HEK293 (cell line): ENCODE data around the gene NFKBIE.

Experiments
- CTCF ChIA-PET: fragments of 350-600 bp; formaldehyde crosslinking; extraction: SDS; loops from one replicate; lab custom pipeline; 2021; ENCODE audit warnings: antibody characterized with exemption; lab: Yijun Ruan, JAX
- POLR2A ChIA-PET: fragments of 300-600 bp; formaldehyde crosslinking; extraction: SDS; loops from one replicate; lab custom pipeline; 2020; ENCODE audit warnings: antibody characterized with exemption, inconsistent platforms; lab: Yijun Ruan, JAX
- H3K27ac ChIP-seq: fragments of 200-500 bp; sonication (Bioruptor generic); 2 replicates; pipeline ENCODE4 v1.5.1; 2014; ENCODE audit warnings: low read depth, low read length, control low read depth, inconsistent platforms; ENCODE audit errors: extremely low read depth
- H3K36me3 ChIP-seq, 2 experiments: fragments of 200-500 bp in 1 of 2; sonication (Bioruptor generic) in 1 of 2; 1 replicate in 1 of 2; 2 replicates in 1 of 2; pipeline ENCODE4 v1.5.1; 2014 to 2017; ENCODE audit warnings: inconsistent platforms in 2 of 2, low read length in 2 of 2; ENCODE audit not compliant: control insufficient read depth in 2 of 2, insufficient read depth in 1 of 2
- H3K4me1 ChIP-seq: fragments of 200-500 bp; sonication (Bioruptor generic); 2 replicates; pipeline ENCODE4 v1.5.1; 2014; ENCODE audit warnings: mild to moderate bottlenecking, low read length, inconsistent platforms; ENCODE audit not compliant: control insufficient read depth, insufficient read depth
- H3K4me3 ChIP-seq: 2 replicates; pipeline ENCODE4 v1.5.1; 2011; ENCODE audit warnings: low read depth, mild to moderate bottlenecking, control low read depth, low read length, moderate library complexity
- H3K9me3 ChIP-seq: fragments of 200-500 bp; sonication (Bioruptor generic); 2 replicates; pipeline ENCODE4 v1.5.1; 2014; ENCODE audit warnings: low read depth, low read length, inconsistent platforms; ENCODE audit not compliant: control insufficient read depth, insufficient read depth
- BCL11A ChIP-seq: fragments of 450-650 bp; formaldehyde crosslinking; IDR thresholded peaks from 2 replicates; pipeline ENCODE4 v1.5.1; 2016; ENCODE audit warnings: low read depth, missing biosample characterization, missing genetic modification characterization
- FEZF1 ChIP-seq: fragments of 450-650 bp; formaldehyde crosslinking; IDR thresholded peaks from 2 replicates; pipeline ENCODE4 v1.5.1; 2016; ENCODE audit warnings: missing biosample characterization, missing genetic modification characterization
- GLIS1 ChIP-seq: fragments of 450-650 bp; formaldehyde crosslinking; IDR thresholded peaks from 2 replicates; pipeline ENCODE4 v1.5.1; 2016; ENCODE audit warnings: missing biosample characterization, missing genetic modification characterization
- GLIS2 ChIP-seq: fragments of 450-650 bp; formaldehyde crosslinking; IDR thresholded peaks from 2 replicates; pipeline ENCODE4 v1.5.1; 2016; ENCODE audit warnings: missing biosample characterization, missing genetic modification characterization
- HOXA7 ChIP-seq: sonication (generic); formaldehyde crosslinking; IDR thresholded peaks from 2 replicates; pipeline ENCODE4 v1.8.1; 2022; ENCODE audit warnings: missing genetic modification reagents, borderline replicate concordance
- IKZF3 ChIP-seq: fragments of 450-650 bp; IDR thresholded peaks from 2 replicates; pipeline ENCODE4 v1.5.0; 2018; ENCODE audit warnings: missing biosample characterization, mild to moderate bottlenecking, missing genetic modification characterization, moderate library complexity
- KLF16 ChIP-seq: fragments of 450-650 bp; formaldehyde crosslinking; IDR thresholded peaks from 2 replicates; pipeline ENCODE4 v1.5.1; 2017; ENCODE audit warnings: missing biosample characterization, missing genetic modification characterization
- KLF9 ChIP-seq: fragments of 450-650 bp; formaldehyde crosslinking; IDR thresholded peaks from 2 replicates; pipeline ENCODE4 v1.5.1; 2016; ENCODE audit warnings: missing biosample characterization, missing genetic modification characterization, low read depth
- MZF1 ChIP-seq: fragments of 450-650 bp; formaldehyde crosslinking; IDR thresholded peaks from 2 replicates; pipeline ENCODE4 v1.5.1; 2017; ENCODE audit warnings: missing biosample characterization, missing genetic modification characterization, borderline replicate concordance
- SETDB1 ChIP-seq: IDR thresholded peaks from one replicate; pipeline ENCODE4 v1.6.1; 2017; ENCODE audit warnings: mild to moderate bottlenecking, low read length, moderate library complexity, mixed read lengths; ENCODE audit not compliant: insufficient read length
- SP2 ChIP-seq: fragments of 450-650 bp; formaldehyde crosslinking; IDR thresholded peaks from 2 replicates; pipeline ENCODE4 v1.5.1; 2016; ENCODE audit warnings: missing biosample characterization, missing genetic modification characterization
- ZBTB1 ChIP-seq: fragments of 450-650 bp; formaldehyde crosslinking; IDR thresholded peaks from 2 replicates; pipeline ENCODE4 v1.5.1; 2016; ENCODE audit warnings: missing biosample characterization, missing genetic modification characterization
- ZBTB20 ChIP-seq: fragments of 450-650 bp; formaldehyde crosslinking; IDR thresholded peaks from 2 replicates; pipeline ENCODE4 v1.5.1; 2016; ENCODE audit warnings: missing biosample characterization, missing genetic modification characterization
- ZFP69B ChIP-seq: fragments of 450-650 bp; formaldehyde crosslinking; IDR thresholded peaks from 2 replicates; pipeline ENCODE4 v1.5.1; 2016; ENCODE audit warnings: missing biosample characterization, missing genetic modification characterization
- ZIC2 ChIP-seq: fragments of 450-650 bp; formaldehyde crosslinking; IDR thresholded peaks from 2 replicates; pipeline ENCODE4 v1.5.1; 2016; ENCODE audit warnings: missing biosample characterization, missing genetic modification characterization
- ZNF140 ChIP-seq: fragments of 450-650 bp; formaldehyde crosslinking; IDR thresholded peaks from 2 replicates; pipeline ENCODE4 v1.5.1; 2016; ENCODE audit warnings: missing biosample characterization, missing genetic modification characterization
- ZNF174 ChIP-seq: fragments of 450-650 bp; formaldehyde crosslinking; IDR thresholded peaks from 2 replicates; pipeline ENCODE4 v1.5.0; 2017; ENCODE audit warnings: missing biosample characterization, mild to moderate bottlenecking, missing genetic modification characterization
- ZNF175 ChIP-seq: fragments of 450-650 bp; formaldehyde crosslinking; IDR thresholded peaks from 2 replicates; pipeline ENCODE4 v1.5.1; 2016; ENCODE audit warnings: missing biosample characterization, missing genetic modification characterization
- ZNF221 ChIP-seq: fragments of 450-650 bp; formaldehyde crosslinking; IDR thresholded peaks from 2 replicates; pipeline ENCODE4 v1.5.1; 2017; ENCODE audit warnings: missing biosample characterization, missing genetic modification characterization, borderline replicate concordance
- ZNF324 ChIP-seq: fragments of 450-650 bp; formaldehyde crosslinking; IDR thresholded peaks from 2 replicates; pipeline ENCODE4 v1.5.1; 2016; ENCODE audit warnings: missing biosample characterization, missing genetic modification characterization
- ZNF391 ChIP-seq: fragments of 450-650 bp; formaldehyde crosslinking; IDR thresholded peaks from 2 replicates; pipeline ENCODE4 v1.5.1; 2016; ENCODE audit warnings: low read depth, missing biosample characterization, missing genetic modification characterization, borderline replicate concordance
- ZNF426 ChIP-seq: fragments of 450-650 bp; formaldehyde crosslinking; IDR thresholded peaks from 2 replicates; pipeline ENCODE4 v1.5.1; 2017; ENCODE audit warnings: missing biosample characterization, missing genetic modification characterization, mild to moderate bottlenecking, inconsistent platforms, moderate library complexity
- ZNF561 ChIP-seq: fragments of 450-650 bp; IDR thresholded peaks from 2 replicates; pipeline ENCODE4 v1.5.1; 2018; ENCODE audit warnings: missing biosample characterization, missing genetic modification characterization, borderline replicate concordance
- ZNF629 ChIP-seq: fragments of 450-650 bp; formaldehyde crosslinking; IDR thresholded peaks from 2 replicates; pipeline ENCODE4 v1.5.1; 2017; ENCODE audit warnings: missing biosample characterization, missing genetic modification characterization
- ZNF677 ChIP-seq: fragments of 450-650 bp; IDR thresholded peaks from 2 replicates; pipeline ENCODE4 v1.5.0; 2018; ENCODE audit warnings: missing biosample characterization, mild to moderate bottlenecking, missing genetic modification characterization, moderate library complexity
- ZSCAN30 ChIP-seq: fragments of 450-650 bp; IDR thresholded peaks from 2 replicates; pipeline ENCODE4 v1.5.1; 2018; ENCODE audit warnings: missing biosample characterization, mild to moderate bottlenecking, missing genetic modification characterization, moderate library complexity
- TF ChIP-seq, protein P1 (sequence below): fragments of 450-650 bp; formaldehyde crosslinking; IDR thresholded peaks from 2 replicates; pipeline ENCODE4 v1.5.1; 2017; ENCODE audit warnings: missing biosample characterization, missing genetic modification characterization
- TF ChIP-seq, protein P2 (sequence below): fragments of 450-650 bp; formaldehyde crosslinking; IDR thresholded peaks from 2 replicates; pipeline ENCODE4 v1.5.1; 2016; ENCODE audit warnings: missing biosample characterization, missing genetic modification characterization
- TF ChIP-seq, protein P3 (sequence below): IDR thresholded peaks from 2 replicates; pipeline ENCODE4 v1.6.1; 2011; ENCODE audit warnings: mild to moderate bottlenecking, low read depth, low read length, borderline replicate concordance
- TF ChIP-seq, protein P4 (sequence below): fragments of 450-650 bp; IDR thresholded peaks from 2 replicates; pipeline ENCODE4 v1.5.1; 2018; ENCODE audit warnings: missing biosample characterization, missing genetic modification characterization
- TF ChIP-seq, protein P5 (sequence below): fragments of 450-650 bp; formaldehyde crosslinking; IDR thresholded peaks from 2 replicates; pipeline ENCODE4 v1.5.1; 2016; ENCODE audit warnings: missing biosample characterization, missing genetic modification characterization

NFKBIE gene

DNA sequence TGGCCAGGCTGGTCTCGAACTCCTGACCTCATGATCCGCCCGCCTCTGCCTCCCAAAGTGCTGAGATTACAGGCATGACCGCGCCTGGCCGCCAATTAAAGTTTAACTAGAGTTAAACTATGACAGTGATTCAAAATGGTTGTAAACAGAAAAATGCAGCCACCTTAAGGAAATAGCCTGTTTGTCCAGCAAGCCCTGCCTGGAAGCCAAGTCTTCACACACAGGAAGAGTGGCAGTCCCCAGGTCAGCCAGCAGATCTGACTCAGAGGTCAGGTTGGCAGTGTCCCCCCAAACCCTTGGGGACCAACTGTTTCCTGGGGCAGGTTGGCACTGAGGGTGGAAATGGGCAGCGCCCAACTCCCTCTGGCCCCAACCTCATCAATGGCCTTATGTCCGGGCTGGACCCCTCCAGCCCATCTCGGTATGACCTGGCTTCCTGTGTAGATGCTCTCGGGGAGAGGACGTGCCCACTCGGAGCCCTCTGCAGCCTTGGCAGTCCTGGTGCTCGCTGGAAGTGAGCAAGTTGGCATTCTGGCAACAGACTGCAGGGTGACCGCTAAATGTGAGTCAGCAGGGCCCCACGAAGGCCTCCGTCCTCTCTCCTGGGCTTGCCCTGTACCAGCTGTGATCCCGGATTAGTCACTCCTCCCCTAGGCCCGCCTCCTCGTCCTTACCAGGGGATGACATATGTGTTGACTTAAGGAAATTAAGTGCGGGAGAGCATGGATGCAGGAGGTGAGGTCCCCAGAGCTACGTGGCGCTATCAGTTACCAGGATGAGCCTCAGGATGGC, 28.1 kb downstream of the NFKBIE start:
- Histone ChIP-seq H3K36me3 (peaks cover 5 to 35% of the 10 kb centered on the region in 2 experiments; a peak in 2 of 3 replicates), H3K4me1 (peaks cover 4% of the 10 kb centered on the region; the same call in 1 of the 2 replicates), H3K27ac (peak overlapping the region; percentile 59; the same call in 1 of the 2 replicates), H3K4me3 (peak overlapping the region; percentile 61), H3K9me3 (no peaks in the 10 kb centered on the region)
- POLR2A ChIA-PET: interaction anchor here (0.6 to 1.4 kb wide), 10 partner anchors 9 to 141 kb away, joined by 3 to 36 read pairs (median 5); partner anchors contain the start of genes HSP90AB1, MRPL14, SLC29A1 and TMEM63B
- CTCF ChIA-PET: interaction anchor here (0.5 to 7.8 kb wide), 38 partner anchors 9 to 468 kb away, joined by 3 to 148 read pairs (median 4); partner anchors contain the start of genes AARS2, HSP90AB1, MYMX and SLC29A1
- peak; percentile 68 for TF ChIP-seq KLF9
- TF ChIP-seq SP2: peak; percentile 79
- TF ChIP-seq IKZF3 (tag by site-specific recombination): peak; percentile 80
- TF ChIP-seq ZIC2 (tag by site-specific recombination): peak; percentile 42; the same call in 1 of the 2 replicates
- TF ChIP-seq, protein P1, sequence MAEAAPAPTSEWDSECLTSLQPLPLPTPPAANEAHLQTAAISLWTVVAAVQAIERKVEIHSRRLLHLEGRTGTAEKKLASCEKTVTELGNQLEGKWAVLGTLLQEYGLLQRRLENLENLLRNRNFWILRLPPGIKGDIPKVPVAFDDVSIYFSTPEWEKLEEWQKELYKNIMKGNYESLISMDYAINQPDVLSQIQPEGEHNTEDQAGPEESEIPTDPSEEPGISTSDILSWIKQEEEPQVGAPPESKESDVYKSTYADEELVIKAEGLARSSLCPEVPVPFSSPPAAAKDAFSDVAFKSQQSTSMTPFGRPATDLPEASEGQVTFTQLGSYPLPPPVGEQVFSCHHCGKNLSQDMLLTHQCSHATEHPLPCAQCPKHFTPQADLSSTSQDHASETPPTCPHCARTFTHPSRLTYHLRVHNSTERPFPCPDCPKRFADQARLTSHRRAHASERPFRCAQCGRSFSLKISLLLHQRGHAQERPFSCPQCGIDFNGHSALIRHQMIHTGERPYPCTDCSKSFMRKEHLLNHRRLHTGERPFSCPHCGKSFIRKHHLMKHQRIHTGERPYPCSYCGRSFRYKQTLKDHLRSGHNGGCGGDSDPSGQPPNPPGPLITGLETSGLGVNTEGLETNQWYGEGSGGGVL (tag by site-specific recombination): no peak
- 0 out of 2 replicates have a peak, but pooled peaks have one; percentile 53 for TF ChIP-seq ZBTB1 (tag by site-specific recombination)
- no peak for TF ChIP-seq ZNF221 (tag by site-specific recombination)
- TF ChIP-seq MZF1 (tag by site-specific recombination): no peak
- no peak for TF ChIP-seq KLF16 (tag by site-specific recombination)
- TF ChIP-seq GLIS1 (tag by site-specific recombination): peak; percentile 94
- no peak for TF ChIP-seq ZNF324
- TF ChIP-seq ZNF391 (tag by site-specific recombination): no peak
- TF ChIP-seq, protein P2, sequence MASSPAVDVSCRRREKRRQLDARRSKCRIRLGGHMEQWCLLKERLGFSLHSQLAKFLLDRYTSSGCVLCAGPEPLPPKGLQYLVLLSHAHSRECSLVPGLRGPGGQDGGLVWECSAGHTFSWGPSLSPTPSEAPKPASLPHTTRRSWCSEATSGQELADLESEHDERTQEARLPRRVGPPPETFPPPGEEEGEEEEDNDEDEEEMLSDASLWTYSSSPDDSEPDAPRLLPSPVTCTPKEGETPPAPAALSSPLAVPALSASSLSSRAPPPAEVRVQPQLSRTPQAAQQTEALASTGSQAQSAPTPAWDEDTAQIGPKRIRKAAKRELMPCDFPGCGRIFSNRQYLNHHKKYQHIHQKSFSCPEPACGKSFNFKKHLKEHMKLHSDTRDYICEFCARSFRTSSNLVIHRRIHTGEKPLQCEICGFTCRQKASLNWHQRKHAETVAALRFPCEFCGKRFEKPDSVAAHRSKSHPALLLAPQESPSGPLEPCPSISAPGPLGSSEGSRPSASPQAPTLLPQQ: peak; percentile 83; the same call in 1 of the 2 replicates
- TF ChIP-seq GLIS2 (tag by site-specific recombination): peak; percentile 92
- TF ChIP-seq ZFP69B (tag by site-specific recombination): peak; percentile 87
- no peak for TF ChIP-seq ZNF175 (tag by site-specific recombination)
- TF ChIP-seq ZNF426 (tag by site-specific recombination): no peak
- peak; percentile 49 for TF ChIP-seq FEZF1 (tag by site-specific recombination)
- TF ChIP-seq ZNF561: no peak
- TF ChIP-seq ZBTB20 (tag by site-specific recombination): peak; percentile 70
- TF ChIP-seq ZNF174 (tag by site-specific recombination): no peak
- TF ChIP-seq HOXA7 (CRISPR knock-in tag): no peak
- TF ChIP-seq, protein P3, sequence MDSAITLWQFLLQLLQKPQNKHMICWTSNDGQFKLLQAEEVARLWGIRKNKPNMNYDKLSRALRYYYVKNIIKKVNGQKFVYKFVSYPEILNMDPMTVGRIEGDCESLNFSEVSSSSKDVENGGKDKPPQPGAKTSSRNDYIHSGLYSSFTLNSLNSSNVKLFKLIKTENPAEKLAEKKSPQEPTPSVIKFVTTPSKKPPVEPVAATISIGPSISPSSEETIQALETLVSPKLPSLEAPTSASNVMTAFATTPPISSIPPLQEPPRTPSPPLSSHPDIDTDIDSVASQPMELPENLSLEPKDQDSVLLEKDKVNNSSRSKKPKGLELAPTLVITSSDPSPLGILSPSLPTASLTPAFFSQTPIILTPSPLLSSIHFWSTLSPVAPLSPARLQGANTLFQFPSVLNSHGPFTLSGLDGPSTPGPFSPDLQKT: no peak
- TF ChIP-seq, protein P4, sequence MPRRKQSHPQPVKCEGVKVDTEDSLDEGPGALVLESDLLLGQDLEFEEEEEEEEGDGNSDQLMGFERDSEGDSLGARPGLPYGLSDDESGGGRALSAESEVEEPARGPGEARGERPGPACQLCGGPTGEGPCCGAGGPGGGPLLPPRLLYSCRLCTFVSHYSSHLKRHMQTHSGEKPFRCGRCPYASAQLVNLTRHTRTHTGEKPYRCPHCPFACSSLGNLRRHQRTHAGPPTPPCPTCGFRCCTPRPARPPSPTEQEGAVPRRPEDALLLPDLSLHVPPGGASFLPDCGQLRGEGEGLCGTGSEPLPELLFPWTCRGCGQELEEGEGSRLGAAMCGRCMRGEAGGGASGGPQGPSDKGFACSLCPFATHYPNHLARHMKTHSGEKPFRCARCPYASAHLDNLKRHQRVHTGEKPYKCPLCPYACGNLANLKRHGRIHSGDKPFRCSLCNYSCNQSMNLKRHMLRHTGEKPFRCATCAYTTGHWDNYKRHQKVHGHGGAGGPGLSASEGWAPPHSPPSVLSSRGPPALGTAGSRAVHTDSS (tag by site-specific recombination): no peak
- no peak for TF ChIP-seq ZNF677 (tag by site-specific recombination)
- TF ChIP-seq, protein P5, sequence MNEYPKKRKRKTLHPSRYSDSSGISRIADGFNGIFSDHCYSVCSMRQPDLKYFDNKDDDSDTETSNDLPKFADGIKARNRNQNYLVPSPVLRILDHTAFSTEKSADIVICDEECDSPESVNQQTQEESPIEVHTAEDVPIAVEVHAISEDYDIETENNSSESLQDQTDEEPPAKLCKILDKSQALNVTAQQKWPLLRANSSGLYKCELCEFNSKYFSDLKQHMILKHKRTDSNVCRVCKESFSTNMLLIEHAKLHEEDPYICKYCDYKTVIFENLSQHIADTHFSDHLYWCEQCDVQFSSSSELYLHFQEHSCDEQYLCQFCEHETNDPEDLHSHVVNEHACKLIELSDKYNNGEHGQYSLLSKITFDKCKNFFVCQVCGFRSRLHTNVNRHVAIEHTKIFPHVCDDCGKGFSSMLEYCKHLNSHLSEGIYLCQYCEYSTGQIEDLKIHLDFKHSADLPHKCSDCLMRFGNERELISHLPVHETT (tag by site-specific recombination): 0 out of 2 replicates have a peak, but pooled peaks have one; percentile 49
- peak; percentile 32; the same call in 1 of the 2 replicates for TF ChIP-seq BCL11A
- TF ChIP-seq ZNF140 (tag by site-specific recombination): no peak
- no peak for TF ChIP-seq ZNF629 (tag by site-specific recombination)
- no peak for TF ChIP-seq ZSCAN30
- TF ChIP-seq SETDB1: no peak
